Measurements from ENCODE around the gene OGFR.

The OGFR gene

DNA sequence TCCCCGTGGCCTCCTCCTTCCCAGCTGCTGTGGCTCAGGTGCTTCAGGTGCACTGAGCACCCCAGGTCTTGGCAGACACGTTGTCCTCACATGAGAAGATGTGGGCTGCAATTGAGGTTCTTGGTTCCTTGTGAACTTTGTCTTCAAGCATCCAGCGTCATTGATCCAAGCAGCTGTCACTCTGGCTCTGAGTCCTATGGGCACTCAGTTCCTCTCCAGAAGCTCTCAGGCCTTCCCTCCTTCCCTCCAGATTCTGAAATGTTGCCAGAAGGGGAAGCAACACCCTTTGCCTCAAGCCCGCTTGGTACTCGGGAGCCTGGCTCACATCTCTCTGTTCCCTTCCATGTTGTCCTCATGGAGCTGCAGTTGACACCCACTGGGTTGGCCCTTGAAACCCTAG is 16.8 kb upstream of the OGFR start:
- in situ Hi-C loops (cut with HindIII; ENCODE audit: low pct_ligation_motif_present, low sequenced_read_pairs), result no loop called here
- H3K27ac ChIP-seq, result no peak overlapping the region

DNA sequence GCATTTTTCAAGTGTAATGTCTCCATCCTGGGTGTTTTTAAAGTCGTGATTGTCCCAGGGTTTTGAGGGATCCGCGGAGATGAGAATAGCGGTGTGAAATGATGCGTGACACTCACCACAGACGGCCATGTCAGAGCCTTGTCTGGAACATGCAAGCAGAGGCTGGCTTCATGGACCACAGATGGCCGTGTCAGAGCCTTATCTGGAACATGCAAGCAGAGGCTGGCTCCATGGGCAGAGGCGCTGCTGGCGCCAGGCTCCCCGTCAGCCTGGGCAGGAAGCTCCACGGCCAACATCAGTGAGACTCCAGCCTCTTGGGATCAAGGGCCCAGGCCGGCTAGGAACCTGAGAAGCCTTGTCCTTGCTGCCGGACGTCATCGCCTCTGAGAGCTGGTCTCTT is 16.0 kb upstream of the OGFR start:
- Histone ChIP-seq H3K4me3 (ENCODE audit: low read depth, low read length) (no peak overlapping the region), H3K27ac (no peak overlapping the region), H3K36me3 (replicated peaks) (no peaks in the 10 kb centered on the region), H3K27me3 (replicated peaks) (no peaks in the 10 kb centered on the region)
- in situ Hi-C loops (cut with HindIII; ENCODE audit: low pct_ligation_motif_present, low sequenced_read_pairs), result no loop called here
- TF ChIP-seq, protein P1, sequence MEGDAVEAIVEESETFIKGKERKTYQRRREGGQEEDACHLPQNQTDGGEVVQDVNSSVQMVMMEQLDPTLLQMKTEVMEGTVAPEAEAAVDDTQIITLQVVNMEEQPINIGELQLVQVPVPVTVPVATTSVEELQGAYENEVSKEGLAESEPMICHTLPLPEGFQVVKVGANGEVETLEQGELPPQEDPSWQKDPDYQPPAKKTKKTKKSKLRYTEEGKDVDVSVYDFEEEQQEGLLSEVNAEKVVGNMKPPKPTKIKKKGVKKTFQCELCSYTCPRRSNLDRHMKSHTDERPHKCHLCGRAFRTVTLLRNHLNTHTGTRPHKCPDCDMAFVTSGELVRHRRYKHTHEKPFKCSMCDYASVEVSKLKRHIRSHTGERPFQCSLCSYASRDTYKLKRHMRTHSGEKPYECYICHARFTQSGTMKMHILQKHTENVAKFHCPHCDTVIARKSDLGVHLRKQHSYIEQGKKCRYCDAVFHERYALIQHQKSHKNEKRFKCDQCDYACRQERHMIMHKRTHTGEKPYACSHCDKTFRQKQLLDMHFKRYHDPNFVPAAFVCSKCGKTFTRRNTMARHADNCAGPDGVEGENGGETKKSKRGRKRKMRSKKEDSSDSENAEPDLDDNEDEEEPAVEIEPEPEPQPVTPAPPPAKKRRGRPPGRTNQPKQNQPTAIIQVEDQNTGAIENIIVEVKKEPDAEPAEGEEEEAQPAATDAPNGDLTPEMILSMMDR (IDR thresholded peaks at IDR 0.05; ENCODE audit: low read depth, low read length, missing control alignments), result no peak
- no peak for DNase-seq

More for the DNA sequence above, 16.8 kb upstream of the OGFR start:
- TF ChIP-seq, protein P1 (IDR thresholded peaks at IDR 0.05; ENCODE audit: low read depth, low read length, missing control alignments), result no peak
- DNase-seq, result no peak
- Histone ChIP-seq H3K27me3 (replicated peaks) (no peaks in the 10 kb centered on the region), H3K4me3 (ENCODE audit: low read depth, low read length) (no peak overlapping the region), H3K36me3 (replicated peaks) (no peaks in the 10 kb centered on the region)

DNA sequence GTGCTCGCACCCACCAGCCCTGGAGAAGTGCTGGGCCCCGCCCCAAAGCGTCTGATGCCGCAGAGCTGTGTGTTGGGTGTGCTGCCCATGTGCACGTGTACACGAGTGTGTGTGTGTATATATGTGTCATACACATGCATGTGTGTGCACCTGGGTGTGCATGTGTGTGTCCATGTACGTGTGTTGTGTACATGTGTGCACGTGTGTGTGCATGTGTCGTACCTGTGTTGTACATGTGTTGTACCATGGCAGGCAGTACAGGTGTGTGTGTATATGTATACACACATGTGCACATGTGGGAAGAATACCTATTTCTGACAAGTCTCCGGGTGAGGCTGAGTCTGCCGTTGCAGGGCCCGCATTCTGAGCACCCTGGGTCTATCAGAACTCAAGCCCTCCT is 14.6 kb upstream of the OGFR start:
- DNase-seq, result no peak
- Histone ChIP-seq H3K27ac (no peak overlapping the region), H3K4me3 (ENCODE audit: low read depth, low read length) (no peak overlapping the region), H3K36me3 (replicated peaks) (no peaks in the 10 kb centered on the region), H3K27me3 (replicated peaks) (no peaks in the 10 kb centered on the region)
- in situ Hi-C loops (cut with HindIII; ENCODE audit: low pct_ligation_motif_present, low sequenced_read_pairs), result no loop called here
- TF ChIP-seq, protein P1 (IDR thresholded peaks at IDR 0.05; ENCODE audit: low read depth, low read length, missing control alignments), result no peak

DNA sequence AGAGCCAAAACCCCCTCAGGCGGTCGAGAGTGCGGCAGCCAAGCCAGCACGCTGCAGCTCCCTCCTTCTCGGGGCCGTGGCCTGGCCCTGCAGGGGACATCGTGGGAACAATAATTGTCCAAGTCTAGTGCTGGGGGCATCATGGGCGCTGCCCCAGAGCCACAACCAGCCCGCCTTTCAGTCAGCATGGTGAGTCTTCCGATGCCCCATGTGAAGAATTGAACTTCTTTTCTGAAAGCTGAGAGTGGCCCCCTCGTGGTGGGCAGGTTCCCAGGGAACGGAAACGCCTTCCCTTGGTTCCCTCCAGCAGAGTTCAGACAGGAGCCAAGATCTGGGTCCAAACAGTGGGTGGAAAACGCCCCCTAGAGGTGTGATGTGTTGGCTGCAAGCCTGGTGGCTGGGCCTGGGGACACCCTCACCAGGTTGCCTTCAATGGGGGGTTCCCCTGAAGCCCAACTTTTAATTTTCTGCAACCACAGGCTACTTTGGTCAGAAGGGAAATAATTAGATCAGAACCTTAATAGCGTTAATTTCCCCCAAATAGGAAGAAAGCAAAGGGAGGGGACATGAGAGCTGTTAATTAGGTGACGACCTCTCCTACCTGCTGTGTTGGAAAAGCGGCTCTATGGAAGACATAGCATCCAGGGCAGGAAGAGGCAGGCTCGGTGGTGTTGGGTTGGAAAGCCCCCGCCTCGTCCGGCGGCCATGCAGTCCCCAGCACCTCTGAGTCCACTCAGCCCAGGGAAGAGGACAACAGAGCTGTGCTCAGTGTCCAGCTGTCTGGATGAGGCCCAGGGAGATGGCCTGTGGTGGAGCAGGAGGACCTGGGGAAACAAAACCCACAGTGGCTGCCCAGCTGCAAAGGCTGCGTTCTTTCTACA is 13.1 kb upstream of the OGFR start:
- in situ Hi-C loops (cut with HindIII; ENCODE audit: low pct_ligation_motif_present, low sequenced_read_pairs), result no loop called here
- H3K4me3 ChIP-seq (ENCODE audit: low read depth, low read length), result no peak overlapping the region
- DNase-seq, result peak; percentile 85
- H3K27ac ChIP-seq, result peak overlapping the region; percentile 54
- no peaks in the 10 kb centered on the region for H3K27me3 ChIP-seq (replicated peaks)
- TF ChIP-seq, protein P1 (IDR thresholded peaks at IDR 0.05; ENCODE audit: low read depth, low read length, missing control alignments), result peak; percentile 99
- no peaks in the 10 kb centered on the region for H3K36me3 ChIP-seq (replicated peaks)

DNA sequence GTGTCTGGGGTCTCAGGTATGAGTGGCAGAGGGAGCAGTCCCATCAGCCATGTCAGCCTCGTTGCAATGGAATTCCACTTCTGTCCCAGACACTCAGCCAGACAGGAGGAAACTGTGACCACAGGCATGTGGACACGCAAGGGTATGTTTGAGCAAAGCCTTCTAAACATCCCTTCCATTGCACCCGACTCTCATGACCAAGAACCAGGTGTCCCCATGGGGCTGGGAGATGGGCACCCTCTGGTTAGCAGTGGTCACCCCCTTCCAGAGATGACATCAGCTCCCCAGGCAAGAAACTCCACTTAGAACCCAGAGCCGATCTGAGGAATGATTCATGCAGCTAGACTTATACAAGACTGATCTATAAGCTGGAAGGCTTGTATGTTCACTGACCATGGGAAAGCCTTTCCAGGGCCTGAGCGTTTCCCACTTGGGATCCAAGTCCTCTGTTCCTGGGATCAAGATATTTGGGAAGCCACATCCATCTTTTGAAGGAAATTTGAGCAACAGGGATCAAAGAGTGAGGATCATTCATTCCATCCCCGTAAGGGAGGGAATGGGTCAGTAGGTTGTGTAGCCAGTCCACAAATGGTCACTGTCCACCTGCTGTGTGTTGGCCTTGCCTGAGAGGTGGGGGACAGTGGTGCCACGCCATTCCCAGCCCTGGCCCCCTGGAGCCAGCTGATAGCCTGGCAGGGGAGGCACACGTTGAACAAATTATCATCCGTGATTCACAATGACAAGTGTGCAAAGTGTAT is 12.3 kb upstream of the OGFR start:
- Histone ChIP-seq H3K27me3 (replicated peaks) (no peaks in the 10 kb centered on the region), H3K36me3 (replicated peaks) (no peaks in the 10 kb centered on the region), H3K27ac (peak overlapping the region; percentile 54), H3K4me3 (ENCODE audit: low read depth, low read length) (no peak overlapping the region)
- in situ Hi-C loops (cut with HindIII; ENCODE audit: low pct_ligation_motif_present, low sequenced_read_pairs), result no loop called here
- peak; percentile 73 for DNase-seq
- TF ChIP-seq, protein P1 (IDR thresholded peaks at IDR 0.05; ENCODE audit: low read depth, low read length, missing control alignments), result no peak
